ENCODE data around the gene LDB2. TPM values are rescaled to one million over a fixed set of nuclear protein-coding genes. Genes with fewer than 3 reads are reported as not detected.

Gene LDB2
- total RNA-seq, 4 donors from 2014 or later = 26.4 to 62.7 (median 40.7) TPM

GRCh38 chr4:16785793-16786527 is 112.5 kb downstream of the LDB2 start:
- no peak overlapping the region for H3K27ac ChIP-seq
- no peak for DNase-seq (ENCODE audit: low spot score in 2 of 2)
- no peaks in the 10 kb centered on the region for H3K9me3 ChIP-seq
- H3K4me1 ChIP-seq = no peaks in the 10 kb centered on the region
- H3K27me3 ChIP-seq = no peaks in the 10 kb centered on the region
- no peaks in the 10 kb centered on the region for H3K36me3 ChIP-seq
- H3K4me3 ChIP-seq = no peak overlapping the region
- WGBS, 2 donors = 65 to 75% methylated on average over 6 of the region's 6 CpGs
- no peak for TF ChIP-seq EP300 (IDR thresholded peaks at IDR 0.05)
- no peak for TF ChIP-seq POLR2A (IDR thresholded peaks at IDR 0.05)
- no peak for TF ChIP-seq CTCF (IDR thresholded peaks at IDR 0.05)

DNA sequence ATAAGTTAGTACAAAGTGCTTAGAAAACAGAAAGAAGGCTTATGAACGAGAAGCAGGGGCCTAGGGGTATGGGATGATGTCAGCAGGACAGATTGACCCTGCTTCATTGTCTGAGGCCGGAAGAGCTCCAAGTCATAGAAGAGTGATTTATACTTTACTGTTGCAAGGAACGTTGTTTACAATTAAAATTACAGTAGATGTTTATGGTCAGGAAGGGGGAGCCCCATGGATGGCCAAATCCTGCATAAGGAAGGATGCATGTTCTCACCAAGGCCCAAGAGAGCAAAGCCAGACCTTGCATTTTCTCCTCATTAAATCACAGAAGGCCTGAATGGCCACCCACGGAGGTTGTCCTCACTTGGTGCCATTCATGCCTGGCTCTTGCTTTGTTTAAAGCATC is 115.3 kb downstream of the LDB2 start:
- no peak overlapping the region for H3K4me3 ChIP-seq
- no peaks in the 10 kb centered on the region for H3K4me1 ChIP-seq
- 36 to 41% methylated on average over 4 of the region's 4 CpGs for WGBS, 2 donors

GRCh38 chr4:16779028-16779675 is 119.3 kb downstream of the LDB2 start:
- WGBS, 2 donors = 79 to 82% methylated on average over 10 of the region's 10 CpGs
- no peaks in the 10 kb centered on the region for H3K36me3 ChIP-seq

More for the DNA sequence above, 115.3 kb downstream of the LDB2 start:
- no peak for DNase-seq (ENCODE audit: low spot score in 2 of 2)
- TF ChIP-seq POLR2A (IDR thresholded peaks at IDR 0.05) (no peak), CTCF (IDR thresholded peaks at IDR 0.05) (no peak), EP300 (IDR thresholded peaks at IDR 0.05) (no peak)
- Histone ChIP-seq H3K9me3 (no peaks in the 10 kb centered on the region), H3K27me3 (no peaks in the 10 kb centered on the region), H3K36me3 (no peaks in the 10 kb centered on the region), H3K27ac (no peak overlapping the region)

GRCh38 chr4:16777726-16778125 is 120.7 kb downstream of the LDB2 start:
- H3K27me3 ChIP-seq = no peaks in the 10 kb centered on the region
- WGBS, 2 donors = 75 to 77% methylated on average over 3 of the region's 3 CpGs
- no peaks in the 10 kb centered on the region for H3K9me3 ChIP-seq
- H3K36me3 ChIP-seq = no peaks in the 10 kb centered on the region
- no peak for DNase-seq (ENCODE audit: low spot score in 2 of 2)
- no peak for TF ChIP-seq EP300 (IDR thresholded peaks at IDR 0.05)
- no peak for TF ChIP-seq POLR2A (IDR thresholded peaks at IDR 0.05)
- TF ChIP-seq CTCF (IDR thresholded peaks at IDR 0.05) = no peak
- H3K27ac ChIP-seq = no peak overlapping the region
- no peak overlapping the region for H3K4me3 ChIP-seq
- H3K4me1 ChIP-seq = no peaks in the 10 kb centered on the region

More at GRCh38 chr4:16779028-16779675, 119.3 kb downstream of the LDB2 start:
- TF ChIP-seq POLR2A (IDR thresholded peaks at IDR 0.05) = no peak
- TF ChIP-seq CTCF (IDR thresholded peaks at IDR 0.05) = no peak
- TF ChIP-seq EP300 (IDR thresholded peaks at IDR 0.05) = no peak
- no peak for DNase-seq (ENCODE audit: low spot score in 2 of 2)
- Histone ChIP-seq H3K9me3 (no peaks in the 10 kb centered on the region), H3K4me3 (no peak overlapping the region), H3K4me1 (no peaks in the 10 kb centered on the region), H3K27ac (no peak overlapping the region), H3K27me3 (no peaks in the 10 kb centered on the region)

Data from tibial nerve (tissue), 4 donors.